K562 (cell line): ENCODE results near the gene TMEM107. TPM values are rescaled to one million over a fixed set of nuclear protein-coding genes. Genes with fewer than 3 reads are reported as not detected.
A peak's percentile ranks its signal among the peaks of the same experiment; 100 is the strongest.

Experiments used
- BRD9 ChIP-seq: fragments of 450-650 bp; IDR thresholded peaks from 2 replicates; pipeline ENCODE4 v1.6.1; 2018; ENCODE audit warnings: low read depth; ENCODE audit not compliant: partially characterized antibody
- DDX20 ChIP-seq: fragments of 450-650 bp; IDR thresholded peaks from 2 replicates; pipeline ENCODE4 v1.6.1; 2016; ENCODE audit warnings: missing genetic modification characterization, low read depth, mild to moderate bottlenecking, missing compliant biosample characterization, moderate library complexity
- FOXK2 ChIP-seq, 2 experiments: fragments of 450-650 bp; IDR thresholded peaks in 1 of 2; conservative IDR thresholded peaks in 1 of 2; 2 replicates each; pipeline ENCODE4 v1.6.1; 2016; ENCODE audit warnings: low read depth in 2 of 2, mild to moderate bottlenecking in 1 of 2
- LCOR ChIP-seq: sonication (generic); formaldehyde crosslinking; IDR thresholded peaks from 2 replicates; pipeline ENCODE4 v1.8.0; 2022; ENCODE audit warnings: mild to moderate bottlenecking, missing genetic modification reagents
- MCM2 ChIP-seq: fragments of 450-650 bp; IDR thresholded peaks from 2 replicates; pipeline ENCODE4 v1.6.1; 2017; ENCODE audit warnings: low read depth, mild to moderate bottlenecking
- MNT ChIP-seq, 2 experiments: fragments of 450-650 bp; conservative IDR thresholded peaks; 2 replicates each; pipeline ENCODE4 v1.6.1; 2017; ENCODE audit warnings: mild to moderate bottlenecking in 2 of 2, moderate library complexity in 2 of 2
- NR4A1 ChIP-seq, 2 experiments: fragments of 250-450 bp in 1 of 2; fragments of 450-650 bp in 1 of 2; sonication (Bioruptor Pico) in 1 of 2; IDR thresholded peaks; 2 replicates each; pipeline versions ENCODE4 v1.4.0 to v1.6.1; 2016 to 2020; ENCODE audit warnings: mild to moderate bottlenecking in 2 of 2, missing compliant biosample characterization in 1 of 2, missing genetic modification characterization in 1 of 2, moderate library complexity in 1 of 2
- SAFB2 ChIP-seq: fragments of 200-400 bp; formaldehyde crosslinking; IDR thresholded peaks from 2 replicates; pipeline ENCODE4 v1.6.1; 2018; ENCODE audit warnings: borderline replicate concordance, low read length, low read depth, moderate library complexity; ENCODE audit not compliant: severe bottlenecking
- SNIP1 ChIP-seq: fragments of 450-650 bp; IDR thresholded peaks from 2 replicates; pipeline ENCODE4 v1.7.1; 2017; ENCODE audit warnings: low read depth, mild to moderate bottlenecking
- SNRNP70 ChIP-seq: fragments of 200-400 bp; formaldehyde crosslinking; optimal IDR thresholded peaks from 2 replicates; pipeline ENCODE3; 2017; ENCODE audit warnings: low read depth, low read length
- YY1 ChIP-seq, 3 experiments: IDR thresholded peaks; 2 replicates each; pipeline ENCODE4 v1.6.1; 2011; ENCODE audit warnings: low read length in 2 of 3, mild to moderate bottlenecking in 2 of 3, moderate library complexity in 2 of 3, borderline replicate concordance in 1 of 3, control low read depth in 1 of 3, low read depth in 1 of 3; ENCODE audit not compliant: insufficient read depth in 3 of 3, insufficient replicate concordance in 2 of 3, control insufficient read depth in 1 of 3, insufficient read length in 1 of 3; ENCODE audit errors: extremely low read depth in 1 of 3
- ZFP91 ChIP-seq: sonication (generic); formaldehyde crosslinking; IDR thresholded peaks from 2 replicates; pipeline ENCODE4 v1.8.0; 2022; ENCODE audit warnings: mild to moderate bottlenecking, missing genetic modification reagents
- ZNF311 ChIP-seq: fragments of 250-450 bp; sonication (Bioruptor Pico); IDR thresholded peaks from 2 replicates; pipeline ENCODE4 v1.4.0; 2020; ENCODE audit warnings: mild to moderate bottlenecking, moderate library complexity
- ZNF318 ChIP-seq, 2 experiments: fragments of 450-650 bp; IDR thresholded peaks; 2 replicates each; pipeline ENCODE4 v1.6.1; 2016; ENCODE audit warnings: mild to moderate bottlenecking in 2 of 2, borderline replicate concordance in 1 of 2, low read depth in 1 of 2, moderate library complexity in 1 of 2
- polyA plus RNA-seq, 8 experiments: library from polyadenylated mRNA; depleted of rRNA in 4 of 8; stranded (reverse) in 5 of 8; unstranded in 3 of 8; fragments of >200 nt; fragmentation: Nextera tagmentation in 2 of 8; fragmentation: Illumina TruSeq in 1 of 8; extraction: Ambion mirVana in 2 of 8; extraction: Trizol in 1 of 8; gene quantifications; 2 replicates each; pipeline versions ENCODE4 v1.2.1 to v1.2.3, GENCODE V29; 2011 to 2014; ENCODE audit warnings: inconsistent platforms in 1 of 8, missing spikeins in 1 of 8
- total RNA-seq, 7 experiments: library from RNA; depleted of rRNA in 6 of 7; stranded (reverse); fragments of >200 nt in 6 of 7; fragmentation: Illumina TruSeq in 2 of 7; extraction: Trizol in 2 of 7; gene quantifications; 2 replicates each; pipeline versions ENCODE4 v1.2.1 to v1.2.3, GENCODE V29; 2011 to 2021; ENCODE audit warnings: low replicate concordance in 1 of 7

Gene TMEM107
- total and polyA plus RNA-seq, 9 of the 15 experiments (the other 6 are each of a cell fraction or from before 2014, with no cell fraction given), result 7.1 to 26.2 (median 16.9) TPM

GRCh38 chr17:8222630-8223355, 46.6 kb upstream of the TMEM107 start (continued):
- TF ChIP-seq DDX20 (tag), result no peak
- TF ChIP-seq YY1 (IDR thresholded peaks at IDR 0.05; ENCODE audit: borderline replicate concordance in 1 of 3, control insufficient read depth in 1 of 3, extremely low read depth in 1 of 3, insufficient read depth in 3 of 3, insufficient read length in 1 of 3, insufficient replicate concordance in 2 of 3, low read depth in 1 of 3, low read length in 2 of 3), result peak; percentile 40 to 72 (median 51)
- peak; percentile 20 for TF ChIP-seq BRD9
- no peak for TF ChIP-seq ZNF318 (IDR thresholded peaks at IDR 0.05; ENCODE audit: borderline replicate concordance in 1 of 2, low read depth in 1 of 2)
- TF ChIP-seq MNT (conservative IDR thresholded peaks at IDR 0.05), result peak in 1 of 2 experiments; percentile 48; a peak in 2 of 4 replicates
- TF ChIP-seq SAFB2, result no peak
- TF ChIP-seq NR4A1 (CRISPR knock-in tag; IDR thresholded peaks at IDR 0.05), result no peak
- TF ChIP-seq NR4A1 (tag; IDR thresholded peaks at IDR 0.05), result no peak
- TF ChIP-seq FOXK2 (conservative IDR thresholded peaks at IDR 0.05 in 1 of 2, IDR thresholded peaks at IDR 0.05 in 1 of 2; ENCODE audit: low read depth in 2 of 2), result no peak; a peak in 2 of 4 replicates
- TF ChIP-seq SNRNP70, result no peak
- no peak for TF ChIP-seq ZNF311 (CRISPR knock-in tag)
- no peak for TF ChIP-seq SNIP1
- no peak for TF ChIP-seq MCM2
- no peak for TF ChIP-seq LCOR
- TF ChIP-seq ZFP91, result no peak
